HCT116 (cell line): Measurements from ENCODE around the gene HBG2.

Experiments used
- ATF3 ChIP-seq: IDR thresholded peaks from 2 replicates; pipeline ENCODE4 v1.6.1; 2012
- EZH2 ChIP-seq: fragments of 200-600 bp; sonication (generic); IDR thresholded peaks from 2 replicates; pipeline ENCODE4 v1.6.1; 2017; ENCODE audit warnings: antibody characterized with exemption, mixed run types
- EZH2phosphoT487 ChIP-seq: fragments of 200-600 bp; IDR thresholded peaks from 2 replicates; pipeline ENCODE4 v1.6.1; 2018; ENCODE audit warnings: antibody characterized with exemption, borderline replicate concordance
- POLR2A ChIP-seq: IDR thresholded peaks from 2 replicates; pipeline ENCODE4 v1.7.0; 2011; ENCODE audit warnings: borderline replicate concordance; ENCODE audit not compliant: insufficient read depth, insufficient read length; ENCODE audit errors: extremely low read depth
- RAD21 ChIP-seq: IDR thresholded peaks from 2 replicates; pipeline ENCODE4 v1.6.1; 2012; ENCODE audit warnings: low read depth, mild to moderate bottlenecking
- TF ChIP-seq, protein P1 (sequence below), 3 experiments: fragments of 200-600 bp in 1 of 3; sonication (generic) in 1 of 3; IDR thresholded peaks in 2 of 3; conservative IDR thresholded peaks in 1 of 3; 2 replicates each; pipeline ENCODE4 v1.5.1; 2012 to 2017; ENCODE audit warnings: low read depth in 2 of 3, low read length in 2 of 3, antibody characterized with exemption in 1 of 3, borderline replicate concordance in 1 of 3, control low read depth in 1 of 3, mild to moderate bottlenecking in 1 of 3, mixed read lengths in 1 of 3, mixed run types in 1 of 3, moderate library complexity in 1 of 3; ENCODE audit not compliant: insufficient read depth in 1 of 3

DNA sequence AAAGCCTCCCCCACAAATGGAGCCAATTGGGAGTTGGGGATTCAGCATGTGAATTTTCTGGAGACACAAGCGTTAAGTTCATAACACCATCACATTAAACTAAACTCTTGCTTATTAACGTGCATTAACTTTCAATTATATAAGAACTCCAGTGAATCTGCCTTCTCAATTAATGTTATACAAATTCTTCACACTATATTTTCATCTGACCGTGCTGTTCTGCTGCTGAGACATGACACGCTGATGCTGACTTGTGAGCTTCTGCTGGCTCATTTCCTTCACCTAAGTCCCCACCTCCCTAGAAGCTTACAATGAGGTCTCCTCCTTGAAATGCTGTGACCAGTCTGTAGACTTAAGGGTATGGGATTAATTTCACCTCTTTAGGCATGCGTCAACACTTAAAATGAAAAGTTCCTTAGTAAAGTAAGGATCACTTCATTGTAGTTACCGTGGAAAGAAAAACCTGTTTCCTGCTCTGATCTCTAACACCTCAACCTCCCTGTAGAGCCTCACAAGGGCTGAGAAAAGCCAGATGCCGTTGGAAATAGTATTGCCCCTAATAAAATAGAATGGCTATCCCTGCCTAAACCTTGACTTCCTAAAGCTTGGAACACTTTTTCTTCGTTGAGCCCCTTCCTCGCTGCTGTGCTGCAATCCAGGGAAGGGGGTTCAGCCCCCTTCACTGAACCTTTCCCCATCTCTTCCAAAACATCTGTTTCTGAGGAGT, 2.2 kb downstream of the HBG2 start:
- TF ChIP-seq EZH2phosphoT487 (no peak), POLR2A (no peak), RAD21 (no peak), ATF3 (no peak), EZH2 (no peak)
- TF ChIP-seq, protein P1, sequence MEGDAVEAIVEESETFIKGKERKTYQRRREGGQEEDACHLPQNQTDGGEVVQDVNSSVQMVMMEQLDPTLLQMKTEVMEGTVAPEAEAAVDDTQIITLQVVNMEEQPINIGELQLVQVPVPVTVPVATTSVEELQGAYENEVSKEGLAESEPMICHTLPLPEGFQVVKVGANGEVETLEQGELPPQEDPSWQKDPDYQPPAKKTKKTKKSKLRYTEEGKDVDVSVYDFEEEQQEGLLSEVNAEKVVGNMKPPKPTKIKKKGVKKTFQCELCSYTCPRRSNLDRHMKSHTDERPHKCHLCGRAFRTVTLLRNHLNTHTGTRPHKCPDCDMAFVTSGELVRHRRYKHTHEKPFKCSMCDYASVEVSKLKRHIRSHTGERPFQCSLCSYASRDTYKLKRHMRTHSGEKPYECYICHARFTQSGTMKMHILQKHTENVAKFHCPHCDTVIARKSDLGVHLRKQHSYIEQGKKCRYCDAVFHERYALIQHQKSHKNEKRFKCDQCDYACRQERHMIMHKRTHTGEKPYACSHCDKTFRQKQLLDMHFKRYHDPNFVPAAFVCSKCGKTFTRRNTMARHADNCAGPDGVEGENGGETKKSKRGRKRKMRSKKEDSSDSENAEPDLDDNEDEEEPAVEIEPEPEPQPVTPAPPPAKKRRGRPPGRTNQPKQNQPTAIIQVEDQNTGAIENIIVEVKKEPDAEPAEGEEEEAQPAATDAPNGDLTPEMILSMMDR (IDR thresholded peaks at IDR 0.05 in 2 of 3, conservative IDR thresholded peaks at IDR 0.05 in 1 of 3; ENCODE audit: borderline replicate concordance in 1 of 3, insufficient read depth in 1 of 3, low read depth in 2 of 3, low read length in 2 of 3), result no peak
